Ectodermal cell (in vitro differentiated cells): ENCODE measurements around the gene FADS6.
"Not testable (repeated sequence)": the region's sequence is repeated elsewhere in the genome, so short reads cannot be mapped to it uniquely, and the experiment has no call there.

ENCODE experiments used
- H3K27ac ChIP-seq: 2 replicates; pipeline ENCODE4 v1.7.0; 2013; ENCODE audit warnings: mild to moderate bottlenecking, low read depth, low read length; ENCODE audit not compliant: insufficient read depth, poor library complexity, severe bottlenecking
- H3K27me3 ChIP-seq: 2 replicates; pipeline ENCODE4 v1.7.0; 2013; ENCODE audit warnings: mild to moderate bottlenecking, low read length; ENCODE audit not compliant: insufficient read depth, control insufficient read depth, poor library complexity, severe bottlenecking
- H3K36me3 ChIP-seq: one replicate; pipeline ENCODE4 v1.7.0; 2013; ENCODE audit warnings: low read length; ENCODE audit not compliant: control insufficient read depth, insufficient read depth
- H3K4me1 ChIP-seq: one replicate; pipeline ENCODE4 v1.7.0; 2013; ENCODE audit warnings: low read length; ENCODE audit not compliant: control insufficient read depth, insufficient read depth
- H3K4me3 ChIP-seq: 2 replicates; pipeline ENCODE4 v1.7.0; 2013; ENCODE audit warnings: low read depth, low read length, control low read depth; ENCODE audit not compliant: insufficient read depth
- H3K9me3 ChIP-seq: 2 replicates; pipeline ENCODE4 v1.7.0; 2013; ENCODE audit warnings: mild to moderate bottlenecking, low read length, moderate library complexity; ENCODE audit not compliant: control insufficient read depth
- WGBS, 2 experiments: methylation state at CpG; one replicate each; pipeline ENCODE4 v1.1.7; 2013; ENCODE audit warnings: missing lambda C conversion rate in 2 of 2; 5-methylcytosine and 5-hydroxymethylcytosine counted together

Gene FADS6

GRCh38 chr17:74875155-74875976 lies 18.1 kb downstream of the FADS6 start:
- 85 to 94% methylated on average over 5 of the region's 5 CpGs for WGBS, 2 experiments
- Histone ChIP-seq H3K9me3 (no peaks in the 10 kb centered on the region), H3K36me3 (no peaks in the 10 kb centered on the region), H3K4me1 (peaks cover 6% of the 10 kb centered on the region), H3K27ac (no peak overlapping the region), H3K4me3 (no peak overlapping the region), H3K27me3 (peaks cover 6% of the 10 kb centered on the region)

GRCh38 chr17:74874615-74875037 lies 18.8 kb downstream of the FADS6 start:
- peaks cover 6% of the 10 kb centered on the region for H3K27me3 ChIP-seq
- H3K9me3 ChIP-seq: no peaks in the 10 kb centered on the region
- H3K27ac ChIP-seq: no peak overlapping the region
- 89 to 93% methylated on average over 4 to 5 of the region's 5 CpGs for whole genome bisulfite sequencing, 2 experiments
- no peaks in the 10 kb centered on the region for H3K36me3 ChIP-seq
- no peak overlapping the region for H3K4me3 ChIP-seq
- H3K4me1 ChIP-seq: peaks cover 6% of the 10 kb centered on the region

GRCh38 chr17:74873874-74874614 lies 19.4 kb downstream of the FADS6 start:
- 61 to 63% methylated on average over 5 to 6 of the region's 6 CpGs for WGBS, 2 experiments
- Histone ChIP-seq H3K27me3 (peaks cover 6% of the 10 kb centered on the region), H3K4me1 (peaks cover 6% of the 10 kb centered on the region), H3K4me3 (peak overlapping the region; percentile 72), H3K9me3 (no peaks in the 10 kb centered on the region), H3K27ac (peak overlapping the region; percentile 56), H3K36me3 (no peaks in the 10 kb centered on the region)

GRCh38 chr17:74873037-74873873 lies 20.2 kb downstream of the FADS6 start:
- peak overlapping the region; percentile 72 for H3K4me3 ChIP-seq
- WGBS, 2 experiments: 0% methylated on average over 54 to 55 of the region's 55 CpGs
- peaks cover 6% of the 10 kb centered on the region for H3K27me3 ChIP-seq
- H3K36me3 ChIP-seq: no peaks in the 10 kb centered on the region
- H3K27ac ChIP-seq: peak overlapping the region; percentile 56
- H3K4me1 ChIP-seq: peaks cover 6% of the 10 kb centered on the region
- no peaks in the 10 kb centered on the region for H3K9me3 ChIP-seq

DNA sequence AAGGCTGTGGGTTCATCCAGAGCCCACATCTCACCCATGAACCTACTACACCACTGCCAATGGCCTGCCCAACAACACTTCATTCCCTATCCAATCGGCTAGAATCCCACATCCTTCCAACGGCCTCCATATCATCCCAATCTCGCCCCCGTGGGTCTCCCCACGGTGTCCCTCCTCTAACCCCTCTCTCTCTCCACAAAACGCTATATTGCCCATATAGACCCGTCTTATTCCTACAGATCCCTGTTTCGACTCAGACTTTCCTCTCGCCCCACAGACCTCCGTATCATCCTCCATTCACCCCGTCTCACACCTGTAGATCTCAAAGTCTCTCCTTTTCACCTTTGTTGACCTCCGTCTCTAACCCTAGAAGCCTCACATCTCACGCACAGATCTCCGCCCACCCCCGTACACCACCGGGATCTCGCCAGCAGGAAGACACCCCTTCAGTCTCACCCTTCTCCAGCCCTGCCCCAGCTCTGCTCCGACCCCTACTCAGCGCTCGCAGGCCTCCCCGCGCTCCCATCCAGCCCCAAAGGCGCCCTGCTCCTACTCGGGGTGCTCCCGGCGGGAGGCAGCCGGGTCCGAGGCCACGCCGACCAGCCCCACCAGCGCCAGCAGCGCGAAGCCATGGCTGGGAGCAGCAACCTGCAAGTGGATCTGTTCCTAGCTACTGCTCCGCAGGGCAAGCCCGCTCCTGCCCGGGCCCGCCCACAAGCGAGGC lies 21.0 kb downstream of the FADS6 start, which contains the start of gene FDXR:
FDXR (minus strand) TSS at position 682 of the 724 bp plus-strand sequence; CDS start at position 632, 50 bp downstream.
- Histone ChIP-seq H3K9me3 (no peaks in the 10 kb centered on the region), H3K4me1 (peaks cover 6% of the 10 kb centered on the region), H3K27ac (peak within 1 kb of the TSS; percentile 56), H3K4me3 (peak within 1 kb of the TSS; percentile 72), H3K27me3 (peaks cover 6% of the 10 kb centered on the region), H3K36me3 (no peaks in the 10 kb centered on the region)
- WGBS, 2 experiments: 4 to 5% methylated on average over 38 of the region's 38 CpGs

DNA sequence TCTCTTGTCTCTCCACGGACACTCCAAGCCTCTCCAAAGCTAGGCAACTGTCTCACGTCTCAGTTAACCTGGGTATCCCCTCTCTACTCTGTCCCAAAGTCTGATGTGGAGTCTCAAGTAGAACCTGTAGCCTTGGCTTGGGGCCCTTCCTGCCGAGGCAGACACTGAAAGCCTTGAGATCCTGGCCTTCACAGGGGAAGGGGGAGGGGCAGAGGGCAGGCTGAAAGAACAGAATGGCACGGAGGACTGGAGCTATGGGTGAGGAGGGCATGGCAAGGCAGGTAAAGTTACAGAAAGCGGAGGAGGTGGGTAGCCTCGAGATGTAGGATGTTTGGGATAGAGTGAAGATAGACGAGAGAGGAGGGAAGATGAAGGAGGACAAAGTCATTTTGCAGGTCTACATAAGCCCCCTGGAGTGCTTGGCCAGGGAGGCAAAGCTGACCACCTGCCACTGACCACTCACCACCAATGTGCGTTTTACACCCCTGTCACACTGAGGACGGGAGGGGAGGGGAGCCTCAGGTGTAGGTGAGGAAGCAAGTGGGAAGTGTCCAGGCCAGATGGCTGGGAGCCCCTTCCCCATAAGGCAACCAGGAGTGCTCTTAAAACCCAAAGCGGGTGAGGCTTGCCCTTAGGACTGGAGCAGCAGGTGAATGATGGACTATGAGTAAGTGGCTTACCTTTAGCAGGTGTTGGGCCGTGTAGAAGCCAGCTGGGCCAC lies 21.9 kb downstream of the FADS6 start:
- 78 to 88% methylated on average over 11 of the region's 11 CpGs for WGBS, 2 experiments
- H3K4me1 ChIP-seq: peaks cover 6% of the 10 kb centered on the region
- peak overlapping the region; percentile 72 for H3K4me3 ChIP-seq

GRCh38 chr17:74870512-74870911 lies 22.9 kb downstream of the FADS6 start:
- Histone ChIP-seq H3K9me3 (no peaks in the 10 kb centered on the region), H3K4me3 (no peak overlapping the region), H3K36me3 (no peaks in the 10 kb centered on the region), H3K27me3 (peaks cover 6% of the 10 kb centered on the region), H3K4me1 (peaks cover 6% of the 10 kb centered on the region), H3K27ac (no peak overlapping the region)
- 93% methylated on average over 3 of the region's 3 CpGs for WGBS, 2 experiments

More for the DNA sequence above, 21.9 kb downstream of the FADS6 start:
- H3K36me3 ChIP-seq: no peaks in the 10 kb centered on the region
- H3K9me3 ChIP-seq: no peaks in the 10 kb centered on the region
- H3K27ac ChIP-seq: no peak overlapping the region
- peaks cover 6% of the 10 kb centered on the region for H3K27me3 ChIP-seq

DNA sequence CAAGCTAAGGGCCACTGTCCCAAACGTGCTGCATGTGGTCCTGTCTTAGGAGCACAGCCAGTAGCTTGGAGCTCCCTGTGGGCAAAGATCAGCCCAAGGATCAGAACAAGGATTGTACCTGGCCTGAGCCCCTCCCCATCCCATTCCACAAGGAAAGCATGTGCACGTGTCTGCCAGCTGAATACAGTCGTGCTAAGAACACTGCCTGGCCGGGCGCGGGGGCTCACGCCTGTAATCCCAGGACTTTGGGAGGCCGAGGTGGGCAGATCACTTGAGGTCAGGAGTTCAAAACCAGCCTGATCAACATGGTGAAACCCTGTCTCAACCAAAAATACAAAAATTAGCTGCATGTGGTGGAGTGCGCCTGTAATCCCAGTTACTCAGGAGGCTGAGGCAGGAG lies 23.4 kb downstream of the FADS6 start:
- H3K4me3 ChIP-seq, H3K9me3 ChIP-seq, H3K27me3 ChIP-seq, H3K4me1 ChIP-seq, H3K27ac ChIP-seq, H3K36me3 ChIP-seq: not testable (repeated sequence)
- WGBS, 2 experiments: 89% methylated on average over 9 of the region's 9 CpGs

DNA sequence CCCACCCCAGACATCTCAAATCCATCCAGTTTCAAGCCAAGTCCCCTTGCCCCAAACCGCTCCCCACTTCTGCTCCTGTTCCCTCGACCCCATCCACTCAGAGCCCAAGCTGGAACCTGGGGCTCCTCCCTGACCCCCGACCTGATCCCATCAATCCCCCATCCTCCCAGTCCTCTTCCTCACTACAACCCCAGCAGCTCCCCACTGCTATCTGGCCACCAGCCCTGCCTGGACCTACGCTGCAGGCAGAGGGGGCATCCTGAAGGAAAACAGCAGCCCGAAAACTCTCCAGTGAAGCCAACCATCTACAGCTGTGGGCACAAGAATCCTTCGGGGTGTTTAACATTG lies 24.6 kb downstream of the FADS6 start:
- no peak overlapping the region for H3K4me3 ChIP-seq
- H3K27ac ChIP-seq: no peak overlapping the region
- H3K9me3 ChIP-seq: no peaks in the 10 kb centered on the region
- H3K36me3 ChIP-seq: no peaks in the 10 kb centered on the region
- H3K4me1 ChIP-seq: peaks cover 6% of the 10 kb centered on the region
- 93 to 94% methylated on average over 6 of the region's 6 CpGs for WGBS, 2 experiments
- peaks cover 6% of the 10 kb centered on the region for H3K27me3 ChIP-seq
